Measurements from ENCODE around the gene RSPH3.

RSPH3 gene

DNA sequence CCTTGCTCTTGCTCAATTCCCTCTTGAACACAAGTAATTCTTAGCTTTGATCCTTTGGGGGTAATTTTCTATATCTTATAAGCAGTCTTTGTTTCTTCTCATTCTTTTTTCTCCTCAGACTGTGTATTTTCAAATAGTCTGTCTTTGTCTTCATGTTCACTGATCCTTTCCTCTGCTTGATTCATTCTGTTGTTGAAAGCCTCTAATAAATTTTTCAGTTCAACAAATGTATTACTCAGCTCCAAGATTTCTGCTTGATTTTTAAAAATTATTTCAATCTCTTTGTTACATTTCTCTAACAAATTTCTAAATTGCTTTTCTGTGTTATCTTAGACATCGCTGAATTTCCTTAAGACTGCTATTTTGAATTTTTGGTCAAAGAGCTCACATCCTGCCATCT is 11.5 kb downstream of the RSPH3 start:
- no peak for TF ChIP-seq ZFX (IDR thresholded peaks at IDR 0.05)
- TF ChIP-seq, protein P1, sequence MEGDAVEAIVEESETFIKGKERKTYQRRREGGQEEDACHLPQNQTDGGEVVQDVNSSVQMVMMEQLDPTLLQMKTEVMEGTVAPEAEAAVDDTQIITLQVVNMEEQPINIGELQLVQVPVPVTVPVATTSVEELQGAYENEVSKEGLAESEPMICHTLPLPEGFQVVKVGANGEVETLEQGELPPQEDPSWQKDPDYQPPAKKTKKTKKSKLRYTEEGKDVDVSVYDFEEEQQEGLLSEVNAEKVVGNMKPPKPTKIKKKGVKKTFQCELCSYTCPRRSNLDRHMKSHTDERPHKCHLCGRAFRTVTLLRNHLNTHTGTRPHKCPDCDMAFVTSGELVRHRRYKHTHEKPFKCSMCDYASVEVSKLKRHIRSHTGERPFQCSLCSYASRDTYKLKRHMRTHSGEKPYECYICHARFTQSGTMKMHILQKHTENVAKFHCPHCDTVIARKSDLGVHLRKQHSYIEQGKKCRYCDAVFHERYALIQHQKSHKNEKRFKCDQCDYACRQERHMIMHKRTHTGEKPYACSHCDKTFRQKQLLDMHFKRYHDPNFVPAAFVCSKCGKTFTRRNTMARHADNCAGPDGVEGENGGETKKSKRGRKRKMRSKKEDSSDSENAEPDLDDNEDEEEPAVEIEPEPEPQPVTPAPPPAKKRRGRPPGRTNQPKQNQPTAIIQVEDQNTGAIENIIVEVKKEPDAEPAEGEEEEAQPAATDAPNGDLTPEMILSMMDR (conservative IDR thresholded peaks at IDR 0.05): no peak
- no peak overlapping the region for H3K27ac ChIP-seq

DNA sequence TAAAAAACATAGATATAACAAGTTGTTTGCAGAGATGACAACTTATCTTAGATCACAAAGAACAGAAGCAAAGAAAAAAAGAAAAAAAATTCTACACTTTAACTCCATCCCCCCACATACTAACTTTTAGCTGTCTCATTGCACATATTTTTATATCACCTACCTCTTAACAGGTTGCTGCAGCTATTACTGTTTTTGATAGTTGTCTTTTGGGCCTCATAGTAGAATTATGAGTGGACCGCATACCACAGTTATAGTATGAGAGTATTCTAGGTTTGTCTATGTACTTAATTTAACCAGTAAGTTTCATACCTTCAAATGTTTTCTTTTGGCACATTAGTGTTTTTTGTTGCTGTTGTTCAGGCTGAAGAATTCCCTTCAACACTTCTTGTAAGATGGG is 12.3 kb downstream of the RSPH3 start:
- no peak overlapping the region for H3K27ac ChIP-seq
- TF ChIP-seq, protein P1 (conservative IDR thresholded peaks at IDR 0.05): no peak
- no peak for TF ChIP-seq ZFX (IDR thresholded peaks at IDR 0.05)

DNA sequence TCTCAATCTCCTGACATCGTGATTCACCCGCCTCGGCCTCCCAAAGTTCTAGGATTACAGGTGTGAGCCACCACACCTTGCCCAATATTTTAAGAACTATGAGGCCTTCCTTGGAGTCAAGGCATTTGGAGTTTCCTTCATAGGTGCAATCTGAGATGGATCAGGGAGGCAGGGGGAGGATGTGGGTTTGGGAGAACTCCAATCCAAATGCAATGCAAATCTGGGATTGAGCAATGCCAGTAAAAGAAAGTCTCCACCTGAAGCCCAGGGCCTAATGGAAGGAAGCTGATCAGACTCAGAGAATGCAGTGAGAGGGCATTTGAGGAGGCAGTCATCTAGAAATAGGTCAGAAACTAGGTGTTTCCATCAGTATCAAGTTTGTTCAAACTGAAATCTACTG is 21.2 kb downstream of the RSPH3 start:
- TF ChIP-seq ZFX (IDR thresholded peaks at IDR 0.05): no peak
- TF ChIP-seq, protein P1 (conservative IDR thresholded peaks at IDR 0.05): no peak
- H3K27ac ChIP-seq: no peak overlapping the region

DNA sequence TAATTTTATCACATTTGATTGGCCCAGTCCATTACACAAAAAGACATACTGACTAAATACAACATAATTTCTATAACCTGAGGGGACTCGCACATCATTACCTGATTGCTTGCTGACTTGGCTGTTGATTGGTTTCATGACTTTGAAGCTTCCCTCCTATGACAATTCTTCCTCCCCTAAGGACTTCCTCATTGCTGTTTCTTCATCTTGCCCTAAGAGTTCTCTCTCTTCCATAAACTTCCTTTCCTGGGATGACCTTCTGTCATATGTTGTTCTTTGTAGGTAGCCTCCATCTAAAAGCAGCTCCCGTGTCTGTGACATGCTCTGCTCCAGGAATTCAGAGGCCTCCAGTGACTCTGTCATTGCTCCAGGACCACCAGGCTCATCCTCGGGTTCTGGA is 22.6 kb downstream of the RSPH3 start:
- TF ChIP-seq ZFX (IDR thresholded peaks at IDR 0.05): no peak
- TF ChIP-seq, protein P1 (conservative IDR thresholded peaks at IDR 0.05): no peak
- no peak overlapping the region for H3K27ac ChIP-seq

DNA sequence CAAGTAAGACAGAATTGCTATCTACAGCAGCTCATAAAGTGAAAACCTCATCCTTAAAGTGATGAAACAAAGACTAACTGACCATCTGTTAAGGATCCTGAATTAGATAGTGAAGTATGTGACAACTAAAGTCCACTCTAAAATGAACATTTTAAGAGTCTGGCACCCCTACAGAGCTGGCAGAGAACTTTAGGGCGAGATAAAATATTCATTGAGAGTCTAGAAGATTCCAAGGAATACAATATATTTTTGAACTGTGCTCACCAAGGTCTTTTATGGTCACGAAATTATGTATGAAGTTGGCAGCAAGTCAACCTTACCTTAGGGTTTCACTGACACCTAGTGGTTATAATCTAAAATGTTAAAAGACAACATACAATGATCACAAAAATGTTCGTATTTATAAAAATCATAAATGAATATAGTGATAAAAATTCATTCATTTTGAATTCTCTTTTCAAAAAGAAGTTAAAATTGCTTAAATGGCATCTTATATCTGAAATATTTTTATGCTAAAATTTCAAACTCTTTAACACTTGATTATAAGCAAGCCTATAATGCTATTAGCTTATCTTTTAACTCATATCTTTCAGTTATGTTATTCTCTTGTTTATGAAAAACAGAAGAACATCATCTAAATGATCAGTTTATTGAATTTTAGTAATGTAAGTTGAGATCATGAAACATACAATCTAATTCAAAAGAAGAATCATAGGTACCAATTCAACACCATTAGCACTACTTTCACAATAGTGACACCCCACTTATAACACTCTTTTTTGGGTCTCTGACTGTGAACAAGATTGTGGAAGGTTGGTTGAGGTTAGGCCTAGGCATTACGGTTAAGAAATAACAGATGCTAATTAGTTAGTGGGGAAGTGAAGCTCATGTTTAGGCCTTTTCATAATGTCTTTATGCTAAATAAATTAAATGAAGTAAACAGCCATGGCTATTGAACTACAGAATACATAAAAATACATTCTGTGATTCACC is 27.5 kb downstream of the RSPH3 start:
- TF ChIP-seq, protein P1 (conservative IDR thresholded peaks at IDR 0.05): 0 out of 2 replicates have a peak, but pooled peaks have one; percentile 23
- no peak for TF ChIP-seq ZFX (IDR thresholded peaks at IDR 0.05)
- H3K27ac ChIP-seq: no peak overlapping the region

DNA sequence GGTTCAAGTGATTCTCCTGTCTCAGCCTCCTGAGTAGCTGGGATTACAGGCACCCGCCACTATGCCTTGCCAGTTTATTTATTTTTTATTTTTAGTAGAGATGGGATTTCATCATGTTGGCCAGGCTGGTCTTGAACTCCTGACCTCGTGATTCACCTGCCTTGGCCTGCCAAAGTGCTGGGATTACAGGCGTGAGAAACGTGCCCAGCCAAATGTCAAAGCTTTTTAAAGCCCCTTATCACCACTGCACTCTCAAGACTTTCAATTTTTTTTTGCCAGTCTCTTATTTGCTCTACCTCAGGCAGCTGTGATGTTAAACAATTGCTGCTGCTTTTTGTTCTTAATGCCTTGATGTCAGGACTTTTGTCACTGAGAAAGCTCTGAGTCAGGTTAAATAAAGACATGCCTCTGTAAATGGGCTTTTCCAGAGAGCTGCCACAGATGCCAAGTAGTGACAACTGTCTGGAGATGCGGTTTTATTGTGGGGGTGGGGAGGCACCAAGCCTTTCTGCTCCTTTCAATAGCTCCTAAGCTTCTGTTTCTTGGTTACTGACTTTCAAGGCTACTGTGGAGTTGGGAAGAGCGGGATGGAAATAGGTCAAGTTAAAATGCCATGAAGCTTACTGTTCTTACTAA is 29.2 kb downstream of the RSPH3 start:
- no peak overlapping the region for H3K27ac ChIP-seq
- TF ChIP-seq ZFX (IDR thresholded peaks at IDR 0.05): no peak
- TF ChIP-seq, protein P1 (conservative IDR thresholded peaks at IDR 0.05): no peak

DNA sequence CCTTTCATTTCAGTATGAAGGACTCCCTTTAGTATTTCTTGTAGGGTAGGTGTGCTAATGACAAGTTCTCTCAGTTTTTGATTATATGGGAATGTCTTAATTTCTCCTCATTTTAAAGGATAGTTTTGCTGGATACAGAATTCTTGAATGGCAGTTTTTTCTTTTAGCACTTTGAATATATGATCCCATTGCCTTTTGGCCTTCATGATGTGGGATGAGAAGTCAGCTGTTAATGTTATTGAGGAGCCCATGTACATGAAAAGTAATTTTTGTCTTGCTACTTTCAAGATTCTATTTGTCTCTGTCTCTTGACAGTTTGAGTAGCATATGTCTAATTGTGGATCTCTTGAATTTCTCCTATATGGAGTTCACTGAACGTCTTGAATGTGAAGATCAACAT is 30.9 kb downstream of the RSPH3 start:
- H3K27ac ChIP-seq: no peak overlapping the region
- TF ChIP-seq ZFX (IDR thresholded peaks at IDR 0.05): no peak
- TF ChIP-seq, protein P1 (conservative IDR thresholded peaks at IDR 0.05): no peak

Measured in C4-2B (cell line).